ENCODE measurements around the gene ZNF646.

ZNF646 gene

DNA sequence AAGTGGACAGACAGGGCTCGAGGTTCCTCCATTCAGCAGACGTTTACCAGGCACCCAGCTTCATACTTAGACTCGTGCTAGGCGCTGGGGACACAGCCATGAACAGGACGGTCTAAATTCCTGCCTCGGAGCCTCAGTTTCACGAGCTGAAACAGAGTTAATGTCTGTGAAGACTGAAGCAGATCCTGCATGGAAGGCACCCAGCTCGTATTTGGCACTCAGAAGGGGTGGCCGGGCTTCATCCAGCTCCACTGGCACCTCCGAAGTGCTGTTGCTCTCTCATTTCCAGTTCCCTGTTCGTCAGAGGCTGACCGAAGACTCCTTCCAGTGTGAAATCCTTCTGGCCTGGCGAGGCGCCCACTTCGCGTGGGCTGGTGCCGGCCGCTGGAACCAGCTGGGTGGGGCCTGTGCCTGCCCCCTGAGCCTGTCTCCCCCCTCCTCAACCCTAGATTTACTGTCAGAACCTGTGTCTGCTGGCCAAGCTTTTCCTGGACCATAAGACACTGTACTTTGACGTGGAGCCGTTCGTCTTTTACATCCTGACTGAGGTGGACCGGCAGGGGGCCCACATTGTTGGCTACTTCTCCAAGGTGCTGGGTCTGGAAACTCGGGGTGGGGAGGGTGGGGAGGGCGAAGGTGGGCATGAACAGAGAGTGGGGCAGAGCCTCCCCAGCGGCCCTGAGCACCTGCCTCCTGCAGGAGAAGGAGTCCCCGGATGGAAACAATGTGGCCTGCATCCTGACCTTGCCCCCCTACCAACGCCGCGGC is 55.5 kb downstream of the ZNF646 start:
- Histone ChIP-seq H3K9me3 (replicated peaks; ENCODE audit: low read length) (no peaks in the 10 kb centered on the region), H3K4me3 (ENCODE audit: low read length) (peak overlapping the region; percentile 18), H3K9ac (ENCODE audit: low read depth, low read length) (peak overlapping the region; percentile 51), H3K4me1 (ENCODE audit: control insufficient read depth, insufficient read depth, low read length) (peaks cover 18% of the 10 kb centered on the region), H3K4me2 (ENCODE audit: low read length) (peak overlapping the region; percentile 50), H3K27me3 (ENCODE audit: control insufficient read depth, insufficient read depth, low read length) (no peaks in the 10 kb centered on the region), H3K36me3 (ENCODE audit: insufficient read depth, low read length) (peaks cover 10% of the 10 kb centered on the region)

- no peak overlapping the region for H3K4me2 ChIP-seq (ENCODE audit: low read length)
- H3K4me3 ChIP-seq (ENCODE audit: low read length), result no peak overlapping the region
- H3K9me3 ChIP-seq (replicated peaks; ENCODE audit: low read length), result no peaks in the 10 kb centered on the region
- no peaks in the 10 kb centered on the region for H3K27me3 ChIP-seq (ENCODE audit: control insufficient read depth, insufficient read depth, low read length)
- H3K9ac ChIP-seq (ENCODE audit: low read depth, low read length), result no peak overlapping the region
- H3K36me3 ChIP-seq (ENCODE audit: insufficient read depth, low read length), result peaks cover 10% of the 10 kb centered on the region
- H3K4me1 ChIP-seq (ENCODE audit: control insufficient read depth, insufficient read depth, low read length), result peaks cover 18% of the 10 kb centered on the region
These were observed 56.2 kb downstream of the ZNF646 start for GRCh38 chr16:31130336-31130891.

DNA sequence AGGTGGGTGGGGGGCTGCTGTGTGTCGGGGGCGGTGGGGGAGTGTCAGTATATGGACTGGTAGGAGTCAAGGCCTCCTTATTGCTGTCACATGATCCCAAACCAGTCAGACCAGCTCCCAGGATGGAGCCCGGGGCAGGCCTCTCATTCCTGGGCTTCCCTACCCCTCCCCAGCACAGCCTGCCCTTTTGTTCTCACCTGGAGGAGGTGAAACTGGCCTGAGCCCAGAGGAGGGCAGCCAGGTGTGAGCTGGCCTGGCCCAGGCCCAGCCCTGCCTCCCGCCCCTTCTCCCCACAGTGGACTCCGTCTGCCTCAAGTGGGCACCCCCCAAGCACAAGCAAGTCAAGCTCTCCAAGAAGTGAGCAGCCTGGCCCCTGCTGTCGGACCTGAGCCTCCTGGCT is 56.7 kb downstream of the ZNF646 start:
- peaks cover 18% of the 10 kb centered on the region for H3K4me1 ChIP-seq (ENCODE audit: control insufficient read depth, insufficient read depth, low read length)

DNA sequence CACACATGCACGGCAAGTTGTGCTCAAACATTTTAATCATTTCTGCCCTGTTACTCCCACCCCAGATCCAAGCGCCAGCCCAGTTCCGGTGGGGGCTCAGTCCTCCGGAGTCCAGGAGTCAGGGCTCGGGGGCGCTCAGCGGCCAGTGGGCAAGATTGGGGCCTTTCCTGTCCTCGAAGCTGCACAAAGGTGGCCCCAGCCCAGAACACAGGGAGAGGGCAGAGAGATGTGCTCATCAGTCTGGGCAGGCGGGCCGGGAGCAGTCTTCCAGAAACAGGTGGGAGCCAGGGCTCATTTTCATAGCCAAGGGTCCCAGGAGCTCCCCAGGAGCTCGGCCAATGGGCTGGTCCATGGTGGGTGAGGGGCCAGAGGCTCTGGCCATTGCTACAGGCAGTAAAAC is 57.2 kb downstream of the ZNF646 start:
- no peak overlapping the region for H3K9ac ChIP-seq (ENCODE audit: low read depth, low read length)
- peaks cover 18% of the 10 kb centered on the region for H3K4me1 ChIP-seq (ENCODE audit: control insufficient read depth, insufficient read depth, low read length)

More for the DNA sequence above, 56.7 kb downstream of the ZNF646 start:
- peaks cover 10% of the 10 kb centered on the region for H3K36me3 ChIP-seq (ENCODE audit: insufficient read depth, low read length)
- no peaks in the 10 kb centered on the region for H3K9me3 ChIP-seq (replicated peaks; ENCODE audit: low read length)
- H3K4me3 ChIP-seq (ENCODE audit: low read length), result no peak overlapping the region
- H3K4me2 ChIP-seq (ENCODE audit: low read length), result no peak overlapping the region
- H3K27me3 ChIP-seq (ENCODE audit: control insufficient read depth, insufficient read depth, low read length), result no peaks in the 10 kb centered on the region
- no peak overlapping the region for H3K9ac ChIP-seq (ENCODE audit: low read depth, low read length)

DNA sequence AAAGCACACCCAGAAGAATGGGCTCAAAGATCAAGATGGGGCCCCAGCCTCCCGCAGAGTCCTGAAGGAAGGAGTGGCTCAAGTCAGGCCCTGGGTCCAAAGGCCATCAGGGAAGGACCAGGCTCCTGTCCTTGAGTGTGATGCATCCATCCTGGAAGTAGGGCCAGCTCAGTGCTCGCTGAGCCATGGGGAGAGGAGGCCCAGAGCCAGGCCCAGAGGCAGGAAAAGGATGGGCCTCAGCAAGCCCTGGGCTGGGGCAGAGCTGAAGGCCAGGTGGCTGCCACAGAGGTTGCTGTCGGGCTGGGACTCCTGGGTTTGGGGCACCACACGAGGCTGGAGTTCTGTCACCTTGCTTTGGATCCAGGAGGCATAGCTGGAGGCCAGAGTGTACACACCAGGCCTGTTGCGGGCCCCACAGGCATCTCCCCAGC is 57.6 kb downstream of the ZNF646 start:
- no peaks in the 10 kb centered on the region for H3K9me3 ChIP-seq (replicated peaks; ENCODE audit: low read length)
- H3K27me3 ChIP-seq (ENCODE audit: control insufficient read depth, insufficient read depth, low read length), result no peaks in the 10 kb centered on the region
- peaks cover 18% of the 10 kb centered on the region for H3K4me1 ChIP-seq (ENCODE audit: control insufficient read depth, insufficient read depth, low read length)
- H3K4me2 ChIP-seq (ENCODE audit: low read length), result no peak overlapping the region
- no peak overlapping the region for H3K4me3 ChIP-seq (ENCODE audit: low read length)
- no peak overlapping the region for H3K9ac ChIP-seq (ENCODE audit: low read depth, low read length)
- H3K36me3 ChIP-seq (ENCODE audit: insufficient read depth, low read length), result peaks cover 10% of the 10 kb centered on the region

More for the DNA sequence above, 57.2 kb downstream of the ZNF646 start:
- H3K9me3 ChIP-seq (replicated peaks; ENCODE audit: low read length), result no peaks in the 10 kb centered on the region
- H3K4me3 ChIP-seq (ENCODE audit: low read length), result no peak overlapping the region
- peaks cover 10% of the 10 kb centered on the region for H3K36me3 ChIP-seq (ENCODE audit: insufficient read depth, low read length)
- H3K27me3 ChIP-seq (ENCODE audit: control insufficient read depth, insufficient read depth, low read length), result no peaks in the 10 kb centered on the region
- H3K4me2 ChIP-seq (ENCODE audit: low read length), result no peak overlapping the region

DNA sequence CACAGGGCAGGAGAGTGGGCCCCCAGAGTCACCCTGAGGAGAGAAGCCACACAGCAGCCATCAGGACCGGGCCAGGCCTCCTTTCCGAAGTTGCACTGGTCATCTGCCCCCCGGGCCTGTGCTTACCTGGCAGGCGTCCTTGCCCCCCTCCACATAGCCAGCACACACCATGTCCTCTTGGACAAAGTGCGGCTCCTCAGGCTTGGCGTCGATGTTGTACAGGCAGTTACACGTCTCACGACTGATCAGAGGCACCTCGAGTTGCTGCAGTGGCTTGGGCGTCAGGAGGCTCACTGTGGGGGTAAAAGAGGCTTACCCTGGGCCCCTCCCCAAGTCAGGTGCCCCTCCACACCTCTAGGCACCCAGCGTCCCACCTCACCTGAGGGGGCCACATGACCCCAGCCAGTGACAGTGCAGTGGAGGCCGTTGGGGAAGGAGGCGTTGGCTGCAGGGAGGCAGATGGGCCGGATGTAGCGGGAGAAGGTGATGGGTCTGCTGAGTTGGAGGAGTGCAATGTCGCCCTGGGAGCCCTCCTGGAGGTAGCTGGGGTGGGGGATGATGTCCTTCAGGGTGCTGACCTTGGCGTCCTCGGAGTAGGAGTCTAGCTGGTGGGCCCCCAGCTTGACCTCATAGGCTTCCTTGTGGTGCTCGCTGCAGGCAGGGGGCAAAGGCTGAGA is 58.2 kb downstream of the ZNF646 start:
- no peak overlapping the region for H3K9ac ChIP-seq (ENCODE audit: low read depth, low read length)
- H3K9me3 ChIP-seq (replicated peaks; ENCODE audit: low read length), result no peaks in the 10 kb centered on the region
- H3K4me1 ChIP-seq (ENCODE audit: control insufficient read depth, insufficient read depth, low read length), result peaks cover 18% of the 10 kb centered on the region
- no peaks in the 10 kb centered on the region for H3K27me3 ChIP-seq (ENCODE audit: control insufficient read depth, insufficient read depth, low read length)
- peaks cover 10% of the 10 kb centered on the region for H3K36me3 ChIP-seq (ENCODE audit: insufficient read depth, low read length)
- H3K4me3 ChIP-seq (ENCODE audit: low read length), result no peak overlapping the region
- H3K4me2 ChIP-seq (ENCODE audit: low read length), result no peak overlapping the region

DNA sequence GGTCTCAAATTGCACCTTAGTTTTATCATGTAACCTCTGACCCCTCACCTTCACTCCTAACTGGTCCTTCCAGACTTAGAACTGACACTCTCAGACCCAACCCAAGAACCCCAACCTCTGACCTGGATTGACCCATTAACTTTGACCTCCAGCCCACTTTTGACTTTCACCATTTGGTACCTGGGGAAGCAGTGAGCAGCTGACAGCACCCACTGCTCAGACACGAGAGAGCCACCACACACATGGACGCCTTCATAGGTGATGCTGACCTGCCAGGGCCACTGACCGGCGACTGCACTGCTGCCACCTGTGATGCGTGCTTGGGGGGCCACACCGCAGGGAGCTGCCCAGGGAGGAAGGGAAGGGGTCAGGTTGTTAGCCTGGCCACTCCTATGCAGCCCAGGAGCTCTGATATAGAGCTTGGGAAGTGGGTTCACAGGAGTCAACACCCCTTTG is 58.9 kb downstream of the ZNF646 start:
- H3K36me3 ChIP-seq (ENCODE audit: insufficient read depth, low read length), result peaks cover 6% of the 10 kb centered on the region
- no peaks in the 10 kb centered on the region for H3K27me3 ChIP-seq (ENCODE audit: control insufficient read depth, insufficient read depth, low read length)
- peaks cover 18% of the 10 kb centered on the region for H3K4me1 ChIP-seq (ENCODE audit: control insufficient read depth, insufficient read depth, low read length)
- no peak overlapping the region for H3K9ac ChIP-seq (ENCODE audit: low read depth, low read length)
- no peaks in the 10 kb centered on the region for H3K9me3 ChIP-seq (replicated peaks; ENCODE audit: low read length)
- H3K4me2 ChIP-seq (ENCODE audit: low read length), result no peak overlapping the region
- H3K4me3 ChIP-seq (ENCODE audit: low read length), result no peak overlapping the region
